ENCODE data around the gene LRRC56. TPM values are rescaled to one million over a fixed set of nuclear protein-coding genes. Genes with fewer than 3 reads are reported as not detected.

Gene LRRC56
- total RNA-seq, 1 experiment from 2014 or later: 3.4 TPM

GRCh38 chr11:551131-551530 is 13.8 kb downstream of the LRRC56 start:
- Histone ChIP-seq H4K5ac (ENCODE audit: insufficient read length, low read depth, low read length) (no peak overlapping the region), H3K23ac (ENCODE audit: insufficient read length, low read depth, low read length) (no peak overlapping the region), H2BK15ac (ENCODE audit: low read depth, low read length) (no peak overlapping the region), H3K79me2 (ENCODE audit: insufficient read depth, low read length) (no peaks in the 10 kb centered on the region), H3K14ac (ENCODE audit: insufficient read depth, low read length) (no peak overlapping the region), H4K20me1 (ENCODE audit: control insufficient read depth, insufficient read depth, insufficient read length) (no peaks in the 10 kb centered on the region), H4K91ac (ENCODE audit: insufficient read length, low read depth, low read length) (no peak overlapping the region), H3T11ph (ENCODE audit: low read length) (no peak overlapping the region), H2BK12ac (ENCODE audit: insufficient read length, low read depth, low read length) (no peak overlapping the region), H2AK5ac (ENCODE audit: insufficient read length, low read length) (no peak overlapping the region), H3K79me1 (ENCODE audit: insufficient read depth, low read depth, low read length, poor library complexity, severe bottlenecking) (no peaks in the 10 kb centered on the region), H3K9me3 (ENCODE audit: control insufficient read depth, low read depth, low read length) (no peaks in the 10 kb centered on the region), H3K4me2 (ENCODE audit: insufficient read depth, insufficient read length, low read length) (no peak overlapping the region), H3K9ac (ENCODE audit: extremely low read depth, insufficient read length, low read length) (no peak overlapping the region), H3K27ac (ENCODE audit: insufficient read length, low read depth, low read length) (no peak overlapping the region), H3K18ac (ENCODE audit: insufficient read length, low read depth, low read length) (no peak overlapping the region), H2AFZ (ENCODE audit: low read length) (no peak overlapping the region), H3K23me2 (ENCODE audit: insufficient read length, low read depth, low read length, poor library complexity, severe bottlenecking) (peaks cover 3% of the 10 kb centered on the region), H3K27me3 (ENCODE audit: insufficient read depth, low read length) (no peaks in the 10 kb centered on the region; the same call in 1 of the 2 replicates), H2BK5ac (ENCODE audit: insufficient read length, low read length) (no peak overlapping the region), H3K4me1 (ENCODE audit: insufficient read depth, low read length) (no peaks in the 10 kb centered on the region), H2BK20ac (ENCODE audit: low read depth, low read length, poor library complexity, severe bottlenecking) (no peak overlapping the region), H3K4ac (ENCODE audit: low read depth, low read length) (no peak overlapping the region), H2BK120ac (ENCODE audit: low read depth, low read length, poor library complexity, severe bottlenecking) (no peak overlapping the region), H4K8ac (replicated peaks; ENCODE audit: insufficient read length, low read depth, low read length) (no peak overlapping the region), H3K56ac (ENCODE audit: insufficient read length, low read depth, low read length) (no peak overlapping the region)
- no peaks in the 10 kb centered on the region; a peak in 1 of 5 replicates for H3K9me3 Mint-ChIP-seq
- H3K27me3 Mint-ChIP-seq (ENCODE audit: low read depth): peaks cover 11% of the 10 kb centered on the region
- no peak overlapping the region for H3K4me3 Mint-ChIP-seq
- no peaks in the 10 kb centered on the region for H3K4me1 Mint-ChIP-seq
- TF ChIP-seq CTCF (conservative IDR thresholded peaks at IDR 0.05): no peak
- no CpG with 5 or more reads among the region's 16 CpGs for WGBS (ENCODE audit: extremely low coverage, insufficient read length, low lambda C conversion rate)
- no peak overlapping the region for H3K27ac Mint-ChIP-seq
- H3K36me3 Mint-ChIP-seq (ENCODE audit: insufficient read depth in 1 of 3, low read depth in 3 of 3): no peaks in the 10 kb centered on the region
- no peak for DNase-seq
